Panc1 (cell line): ENCODE measurements around the gene TRANK1. TPM values are rescaled to one million over a fixed set of nuclear protein-coding genes. Genes with fewer than 3 reads are reported as not detected.
"Not testable (repeated sequence)": the region's sequence is repeated elsewhere in the genome, so short reads cannot be mapped to it uniquely, and the experiment has no call there.

Experiments
- ATAC-seq: fragments of 200-7000 bp; cut with Tn5 transposase; 2 replicates; pipeline ENCODE4 v1.9.1; 2020; ENCODE audit warnings: mild to moderate bottlenecking, moderate library complexity
- BruUV-seq: library from RNA; stranded (reverse); fragments of 400-500 nt; replicated peaks from 2 replicates; lab custom pipeline; 2021; lab: Mats Ljungman, UMichigan
- CTCF ChIA-PET: fragments of 300-600 bp; sonication (Branson Sonifier 250); formaldehyde crosslinking; loops from one replicate; lab custom pipeline; 2022; ENCODE audit warnings: antibody characterized with exemption; lab: Charles Lee
- POLR2A ChIA-PET: fragments of 300-600 bp; sonication (Branson Sonifier 250); formaldehyde crosslinking; loops from one replicate; lab custom pipeline; 2022; ENCODE audit warnings: antibody characterized with exemption; lab: Charles Lee
- DNase-seq: peaks from one replicate; pipeline ENCODE4 v3.0.0-alpha.2; 2010; ENCODE audit warnings: low read depth, low spot score
- H3K27ac ChIP-seq: 2 replicates; pipeline ENCODE4 v1.5.1; 2011; ENCODE audit warnings: mild to moderate bottlenecking, low read length, inconsistent platforms
- H3K27me3 ChIP-seq: fragments of 200-500 bp; sonication (Bioruptor generic); 2 replicates; pipeline ENCODE4 v1.6.0; 2014; ENCODE audit warnings: low read length, inconsistent platforms; ENCODE audit not compliant: control insufficient read depth, insufficient read depth
- H3K36me3 ChIP-seq: fragments of 200-500 bp; sonication (Bioruptor generic); 2 replicates; pipeline ENCODE4 v1.5.1; 2014; ENCODE audit warnings: inconsistent platforms, mild to moderate bottlenecking, low read length, moderate library complexity; ENCODE audit not compliant: control insufficient read depth, insufficient read depth
- H3K4me1 ChIP-seq: 2 replicates; pipeline ENCODE4 v1.5.1; 2011; ENCODE audit warnings: inconsistent platforms, mild to moderate bottlenecking, low read length, moderate library complexity; ENCODE audit not compliant: control insufficient read depth, insufficient read depth
- H3K4me3 ChIP-seq, 2 experiments: 2 replicates each; pipeline ENCODE4 v1.5.1; 2011 to 2012; ENCODE audit warnings: low read depth in 2 of 2, low read length in 2 of 2, mild to moderate bottlenecking in 2 of 2, inconsistent platforms in 1 of 2, moderate library complexity in 1 of 2
- H3K9me3 ChIP-seq: fragments of 200-500 bp; sonication (Bioruptor generic); 2 replicates; pipeline ENCODE4 v1.5.1; 2014; ENCODE audit warnings: low read depth, mild to moderate bottlenecking, inconsistent platforms, low read length, moderate library complexity; ENCODE audit not compliant: control insufficient read depth, insufficient read depth
- POLR2AphosphoS5 ChIP-seq: IDR thresholded peaks from 2 replicates; pipeline ENCODE4 v1.6.1; 2012; ENCODE audit warnings: mild to moderate bottlenecking, low read depth, low read length, moderate library complexity
- SIN3A ChIP-seq: IDR thresholded peaks from 2 replicates; pipeline ENCODE4 v1.6.1; 2012; ENCODE audit warnings: low read depth, mild to moderate bottlenecking, low read length, moderate library complexity, borderline replicate concordance; ENCODE audit not compliant: insufficient read depth
- TCF7L2 ChIP-seq: IDR thresholded peaks from 2 replicates; pipeline ENCODE4 v1.6.1; 2011; ENCODE audit warnings: mild to moderate bottlenecking, low read depth, low read length, inconsistent platforms
- in situ Hi-C: cut with HindIII; loops from 2 replicates; pipeline ENCODE4 v1.10.0; 2016; ENCODE audit warnings: low sequenced_read_pairs, low pct_unique_long_range_greater_than_20kb
- intact Hi-C: fragments of 100-400 bp; cut with micrococcal nuclease; formaldehyde crosslinking; loops from one replicate; pipeline ENCODE4 v1.10.0; 2022; ENCODE audit not compliant: unreplicated experiment
- total RNA-seq: library from RNA; stranded (reverse); gene quantifications from one replicate; pipeline ENCODE4 v1.2.1, GENCODE V29; 2021; ENCODE audit not compliant: unreplicated experiment
- TF ChIP-seq, protein P1 (sequence below): fragments of 450-650 bp; IDR thresholded peaks from 2 replicates; pipeline ENCODE4 v1.5.1; 2017; ENCODE audit warnings: mild to moderate bottlenecking
- TF ChIP-seq, protein P2 (sequence below), 2 experiments: IDR thresholded peaks; 2 replicates each; pipeline ENCODE4 v1.6.1; 2011 to 2012; ENCODE audit warnings: low read depth in 2 of 2, control low read depth in 1 of 2, low read length in 1 of 2, mild to moderate bottlenecking in 1 of 2, moderate library complexity in 1 of 2; ENCODE audit not compliant: insufficient read depth in 1 of 2

TRANK1 gene
- total RNA-seq, 1 experiment from 2014 or later: 3.2 TPM

DNA sequence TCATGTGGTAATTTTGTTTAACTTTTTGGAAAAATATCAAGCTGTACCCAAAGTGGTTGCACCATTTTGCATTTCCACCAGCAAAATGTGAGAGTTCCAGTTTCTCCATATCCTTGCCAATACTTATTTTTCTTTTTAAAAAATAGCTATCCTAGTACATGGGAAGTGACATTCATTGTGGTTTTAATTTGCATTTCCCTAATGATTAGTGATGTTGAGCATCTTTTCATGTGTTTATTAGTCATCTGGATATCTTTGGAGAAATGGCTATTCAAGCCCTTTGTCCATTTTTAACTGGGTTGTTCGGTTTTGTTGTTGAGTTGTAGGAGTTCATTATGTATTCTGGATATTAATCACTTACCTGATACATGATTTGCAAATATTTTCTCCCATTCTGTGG is 19.5 kb upstream of the TRANK1 start:
- TF ChIP-seq, protein P1, sequence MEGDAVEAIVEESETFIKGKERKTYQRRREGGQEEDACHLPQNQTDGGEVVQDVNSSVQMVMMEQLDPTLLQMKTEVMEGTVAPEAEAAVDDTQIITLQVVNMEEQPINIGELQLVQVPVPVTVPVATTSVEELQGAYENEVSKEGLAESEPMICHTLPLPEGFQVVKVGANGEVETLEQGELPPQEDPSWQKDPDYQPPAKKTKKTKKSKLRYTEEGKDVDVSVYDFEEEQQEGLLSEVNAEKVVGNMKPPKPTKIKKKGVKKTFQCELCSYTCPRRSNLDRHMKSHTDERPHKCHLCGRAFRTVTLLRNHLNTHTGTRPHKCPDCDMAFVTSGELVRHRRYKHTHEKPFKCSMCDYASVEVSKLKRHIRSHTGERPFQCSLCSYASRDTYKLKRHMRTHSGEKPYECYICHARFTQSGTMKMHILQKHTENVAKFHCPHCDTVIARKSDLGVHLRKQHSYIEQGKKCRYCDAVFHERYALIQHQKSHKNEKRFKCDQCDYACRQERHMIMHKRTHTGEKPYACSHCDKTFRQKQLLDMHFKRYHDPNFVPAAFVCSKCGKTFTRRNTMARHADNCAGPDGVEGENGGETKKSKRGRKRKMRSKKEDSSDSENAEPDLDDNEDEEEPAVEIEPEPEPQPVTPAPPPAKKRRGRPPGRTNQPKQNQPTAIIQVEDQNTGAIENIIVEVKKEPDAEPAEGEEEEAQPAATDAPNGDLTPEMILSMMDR: no peak
- TF ChIP-seq POLR2AphosphoS5: no peak
- no peak for TF ChIP-seq SIN3A
- TF ChIP-seq, protein P2, sequence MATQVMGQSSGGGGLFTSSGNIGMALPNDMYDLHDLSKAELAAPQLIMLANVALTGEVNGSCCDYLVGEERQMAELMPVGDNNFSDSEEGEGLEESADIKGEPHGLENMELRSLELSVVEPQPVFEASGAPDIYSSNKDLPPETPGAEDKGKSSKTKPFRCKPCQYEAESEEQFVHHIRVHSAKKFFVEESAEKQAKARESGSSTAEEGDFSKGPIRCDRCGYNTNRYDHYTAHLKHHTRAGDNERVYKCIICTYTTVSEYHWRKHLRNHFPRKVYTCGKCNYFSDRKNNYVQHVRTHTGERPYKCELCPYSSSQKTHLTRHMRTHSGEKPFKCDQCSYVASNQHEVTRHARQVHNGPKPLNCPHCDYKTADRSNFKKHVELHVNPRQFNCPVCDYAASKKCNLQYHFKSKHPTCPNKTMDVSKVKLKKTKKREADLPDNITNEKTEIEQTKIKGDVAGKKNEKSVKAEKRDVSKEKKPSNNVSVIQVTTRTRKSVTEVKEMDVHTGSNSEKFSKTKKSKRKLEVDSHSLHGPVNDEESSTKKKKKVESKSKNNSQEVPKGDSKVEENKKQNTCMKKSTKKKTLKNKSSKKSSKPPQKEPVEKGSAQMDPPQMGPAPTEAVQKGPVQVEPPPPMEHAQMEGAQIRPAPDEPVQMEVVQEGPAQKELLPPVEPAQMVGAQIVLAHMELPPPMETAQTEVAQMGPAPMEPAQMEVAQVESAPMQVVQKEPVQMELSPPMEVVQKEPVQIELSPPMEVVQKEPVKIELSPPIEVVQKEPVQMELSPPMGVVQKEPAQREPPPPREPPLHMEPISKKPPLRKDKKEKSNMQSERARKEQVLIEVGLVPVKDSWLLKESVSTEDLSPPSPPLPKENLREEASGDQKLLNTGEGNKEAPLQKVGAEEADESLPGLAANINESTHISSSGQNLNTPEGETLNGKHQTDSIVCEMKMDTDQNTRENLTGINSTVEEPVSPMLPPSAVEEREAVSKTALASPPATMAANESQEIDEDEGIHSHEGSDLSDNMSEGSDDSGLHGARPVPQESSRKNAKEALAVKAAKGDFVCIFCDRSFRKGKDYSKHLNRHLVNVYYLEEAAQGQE (IDR thresholded peaks at IDR 0.05; ENCODE audit: insufficient read depth in 1 of 2, low read depth in 2 of 2, low read length in 1 of 2): no peak
- no peak for TF ChIP-seq TCF7L2

DNA sequence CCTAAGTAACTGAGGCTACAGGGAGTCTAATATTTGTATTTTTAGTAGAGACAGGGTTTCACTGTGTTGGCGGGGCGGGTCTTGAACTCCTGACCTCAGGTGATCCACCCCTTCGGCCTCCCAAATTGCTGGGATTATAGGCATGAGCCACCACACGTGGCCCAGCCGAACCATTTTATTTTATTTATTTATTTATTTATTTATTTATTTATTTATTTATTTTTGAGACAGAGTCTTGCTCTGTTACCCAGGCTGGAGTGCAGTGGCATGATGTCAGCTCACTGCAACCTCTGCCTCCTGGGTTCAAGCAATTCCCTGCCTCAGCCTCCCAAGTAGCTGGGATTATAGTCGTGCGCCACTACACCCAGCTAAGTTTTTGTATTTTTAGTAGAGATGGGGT is 18.2 kb upstream of the TRANK1 start:
- H3K36me3 ChIP-seq, ATAC-seq, CTCF ChIA-PET, H3K27me3 ChIP-seq, BruUV-seq, intact Hi-C loops, H3K9me3 ChIP-seq, H3K27ac ChIP-seq, H3K4me1 ChIP-seq, H3K4me3 ChIP-seq, DNase-seq, POLR2A ChIA-PET, in situ Hi-C loops: not testable (repeated sequence)

More for the DNA sequence above, 19.5 kb upstream of the TRANK1 start:
- DNase-seq (no peak), ATAC-seq (no peak)
- H3K9me3 ChIP-seq: no peaks in the 10 kb centered on the region
- intact Hi-C loops (no loop called here), in situ Hi-C loops (no loop called here)
- H3K36me3 ChIP-seq: no peaks in the 10 kb centered on the region
- no TSS peak for BruUV-seq
- CTCF ChIA-PET: no interaction called here
- H3K4me3 ChIP-seq: no peak overlapping the region
- no peak overlapping the region for H3K27ac ChIP-seq
- H3K27me3 ChIP-seq: no peaks in the 10 kb centered on the region
- no peaks in the 10 kb centered on the region for H3K4me1 ChIP-seq
- POLR2A ChIA-PET: no interaction called here

DNA sequence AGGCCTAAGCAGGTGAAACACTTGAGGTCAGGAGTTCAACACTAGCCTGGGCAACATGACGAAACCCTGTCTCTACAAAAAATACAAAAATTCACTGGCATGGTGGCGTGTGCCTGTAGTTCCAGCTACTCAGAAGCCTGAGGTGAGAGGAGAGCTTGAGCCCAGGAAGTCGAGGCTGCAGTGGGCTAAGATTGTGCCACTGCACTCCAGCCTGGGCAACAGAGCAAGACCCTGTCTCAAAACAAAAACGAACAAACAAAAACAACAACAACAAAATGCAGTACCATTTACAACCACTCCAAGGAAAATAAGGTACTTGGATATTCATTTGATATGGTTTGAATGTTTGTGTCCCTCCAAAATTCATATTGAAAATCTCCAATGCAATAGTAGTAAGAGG is 15.6 kb upstream of the TRANK1 start:
- intact Hi-C loops: no loop called here
- in situ Hi-C loops: no loop called here

More for the DNA sequence above, 15.6 kb upstream of the TRANK1 start:
- no peaks in the 10 kb centered on the region for H3K9me3 ChIP-seq
- no peaks in the 10 kb centered on the region for H3K4me1 ChIP-seq
- BruUV-seq: no TSS peak
- no peaks in the 10 kb centered on the region for H3K36me3 ChIP-seq
- no peaks in the 10 kb centered on the region for H3K27me3 ChIP-seq
- POLR2A ChIA-PET: no interaction called here
- ATAC-seq: no peak
- DNase-seq: no peak
- CTCF ChIA-PET: no interaction called here
- H3K4me3 ChIP-seq: no peak overlapping the region
- TF ChIP-seq, protein P2 (IDR thresholded peaks at IDR 0.05; ENCODE audit: insufficient read depth in 1 of 2, low read depth in 2 of 2, low read length in 1 of 2): no peak
- TF ChIP-seq TCF7L2: no peak
- no peak for TF ChIP-seq POLR2AphosphoS5
- TF ChIP-seq, protein P1: no peak
- TF ChIP-seq SIN3A: no peak
- no peak overlapping the region for H3K27ac ChIP-seq
